ENCODE data around the gene FYCO1.

FYCO1 gene

GRCh38 chr3:45907769-45908705 is 87.6 kb downstream of the FYCO1 start:
- H3K4me3 ChIP-seq (ENCODE audit: low read depth, low read length), result no peak overlapping the region
- DNase-seq (ENCODE audit: low read depth), result peak; percentile 42

- DNase-seq (ENCODE audit: low read depth), result peak; percentile 48
Measured at GRCh38 chr3:45906681-45907407, 88.8 kb downstream of the FYCO1 start.

DNA sequence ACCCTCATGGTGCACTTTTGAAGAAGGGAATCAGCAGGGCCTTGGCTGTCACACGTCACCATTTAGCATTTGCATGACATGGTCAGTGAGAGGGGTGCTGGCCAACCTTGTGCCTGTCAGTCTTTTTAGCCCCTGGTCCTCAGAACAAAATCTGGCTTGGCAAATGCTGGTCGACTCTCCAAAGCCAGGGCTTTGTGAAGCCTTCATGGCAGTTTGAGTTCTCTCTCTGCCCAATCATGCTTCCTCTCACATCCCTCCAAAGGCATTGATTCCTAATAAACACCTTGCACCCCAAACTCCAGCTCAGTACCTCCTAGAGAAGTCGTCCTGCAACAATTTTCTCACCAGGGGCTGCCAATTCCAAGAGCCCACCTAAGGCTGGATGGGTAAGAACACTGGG is 89.9 kb downstream of the FYCO1 start:
- no peak overlapping the region for H3K4me3 ChIP-seq (ENCODE audit: low read depth, low read length)
- no peak for DNase-seq (ENCODE audit: low read depth)

More at GRCh38 chr3:45906681-45907407, 88.8 kb downstream of the FYCO1 start:
- H3K4me3 ChIP-seq (ENCODE audit: low read depth, low read length), result no peak overlapping the region

GRCh38 chr3:45904931-45905330 is 90.7 kb downstream of the FYCO1 start:
- no peak overlapping the region for H3K4me3 ChIP-seq (ENCODE audit: low read depth, low read length)
- DNase-seq (ENCODE audit: low read depth), result no peak

- H3K4me3 ChIP-seq (ENCODE audit: low read depth, low read length), result no peak overlapping the region
- peak; percentile 44 for DNase-seq (ENCODE audit: low read depth)
Measured at GRCh38 chr3:45896956-45897355, 98.7 kb downstream of the FYCO1 start.

DNA sequence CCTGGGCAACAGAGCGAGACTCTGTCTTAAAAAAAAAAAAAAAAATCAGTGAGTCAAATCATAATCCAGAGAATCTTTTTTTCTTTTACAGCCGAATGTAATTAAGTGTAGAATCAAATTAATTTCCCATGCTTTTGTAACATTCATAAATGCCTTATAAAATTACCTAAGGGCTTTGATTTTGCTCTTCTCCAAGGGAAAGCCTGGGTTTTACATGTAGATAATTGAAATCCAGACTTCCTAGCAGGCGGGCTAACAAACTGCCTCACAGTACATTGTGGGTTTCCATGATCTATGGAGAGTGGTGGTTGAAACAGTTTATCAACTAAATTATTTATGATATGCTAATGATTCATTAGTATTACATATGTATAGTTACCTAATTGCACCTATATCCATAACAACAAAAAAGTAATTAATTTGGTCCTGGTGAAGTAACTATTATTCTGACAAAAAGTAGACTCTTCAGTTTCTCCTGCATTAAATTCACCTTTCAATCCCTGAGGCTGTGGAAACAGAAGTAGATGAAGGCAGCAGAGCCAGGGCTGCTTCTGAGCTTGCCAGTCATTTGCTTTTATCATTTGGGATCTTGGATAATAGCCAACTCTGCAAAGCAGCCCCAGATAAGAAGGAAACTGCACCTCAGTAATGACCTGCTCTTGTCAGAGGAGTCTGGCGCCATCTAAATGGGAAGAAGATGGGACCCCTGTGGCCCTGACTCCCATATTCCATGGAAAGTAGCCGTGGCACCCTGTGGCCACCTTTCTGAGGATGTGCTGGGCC is 99.7 kb downstream of the FYCO1 start:
- H3K4me3 ChIP-seq (ENCODE audit: low read depth, low read length), result no peak overlapping the region
- no peak for DNase-seq (ENCODE audit: low read depth)

DNA sequence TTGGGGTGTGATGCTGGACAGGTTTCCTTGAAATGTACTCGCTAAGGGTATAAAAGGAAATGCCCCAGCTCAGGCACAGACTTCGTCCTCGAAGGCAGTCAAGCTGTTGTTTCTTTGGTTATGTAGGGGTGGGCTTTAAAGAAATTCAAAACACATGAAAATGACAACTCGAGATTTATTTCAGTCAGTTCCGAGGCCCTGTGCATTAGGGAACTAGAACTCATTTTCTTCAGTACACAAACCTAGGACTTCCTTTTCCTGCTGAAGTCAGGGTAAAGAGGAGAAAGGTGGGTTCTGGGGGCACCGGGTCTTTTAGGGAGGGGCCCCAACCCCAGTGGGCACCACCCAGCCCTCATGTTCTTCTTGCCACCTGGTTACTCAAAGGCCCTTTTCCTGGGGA is 101.6 kb downstream of the FYCO1 start:
- DNase-seq (ENCODE audit: low read depth), result no peak
- H3K4me3 ChIP-seq (ENCODE audit: low read depth, low read length), result no peak overlapping the region

GRCh38 chr3:45892161-45892560 is 103.5 kb downstream of the FYCO1 start:
- no peak for DNase-seq (ENCODE audit: low read depth)
- no peak overlapping the region for H3K4me3 ChIP-seq (ENCODE audit: low read depth, low read length)

GRCh38 chr3:45890405-45890804 is 105.2 kb downstream of the FYCO1 start:
- H3K4me3 ChIP-seq (ENCODE audit: low read depth, low read length), result no peak overlapping the region
- no peak for DNase-seq (ENCODE audit: low read depth)

DNA sequence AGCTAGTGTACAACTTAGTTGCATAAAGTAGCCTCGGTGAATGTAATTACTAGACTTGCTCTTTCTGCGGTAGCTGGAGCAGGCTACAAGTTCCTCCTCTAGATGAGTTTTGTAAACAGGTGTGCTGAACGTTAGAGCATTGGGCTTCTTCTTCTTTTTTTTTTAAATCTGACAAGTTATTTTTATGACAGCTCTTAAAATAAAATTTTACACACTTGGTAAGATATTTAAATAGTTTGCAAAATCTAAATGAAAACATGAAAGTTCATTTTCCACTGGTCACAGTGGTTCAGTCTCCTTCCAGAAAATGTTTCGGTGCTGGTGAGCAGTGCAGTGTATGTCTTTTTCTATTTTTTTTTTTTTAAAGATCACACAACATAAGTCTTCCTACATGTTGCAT is 106.3 kb downstream of the FYCO1 start:
- DNase-seq (ENCODE audit: low read depth), result no peak
- no peak overlapping the region for H3K4me3 ChIP-seq (ENCODE audit: low read depth, low read length)

- DNase-seq (ENCODE audit: low read depth), result no peak
- H3K4me3 ChIP-seq (ENCODE audit: low read depth, low read length), result no peak overlapping the region
Measured at GRCh38 chr3:45887759-45888511, 107.7 kb downstream of the FYCO1 start.

- DNase-seq (ENCODE audit: low read depth), result no peak
- no peak overlapping the region for H3K4me3 ChIP-seq (ENCODE audit: low read depth, low read length)
Measured at GRCh38 chr3:45887285-45887684, 108.3 kb downstream of the FYCO1 start.

- no peak within 1 kb of the TSS for H3K4me3 ChIP-seq (ENCODE audit: low read depth, low read length)
- DNase-seq (ENCODE audit: low read depth), result no peak
Measured at GRCh38 chr3:45885979-45886705, 109.5 kb downstream of the FYCO1 start, which contains the start of gene CCR9. Gene CCR9, plus strand, starts transcription at chr3:45886543. Its CDS starts 8,391 bp downstream, at chr3:45894934.

- DNase-seq (ENCODE audit: low read depth), result no peak
- H3K4me3 ChIP-seq (ENCODE audit: low read depth, low read length), result no peak overlapping the region
Measured at GRCh38 chr3:45884368-45885201, 111.0 kb downstream of the FYCO1 start.

DNA sequence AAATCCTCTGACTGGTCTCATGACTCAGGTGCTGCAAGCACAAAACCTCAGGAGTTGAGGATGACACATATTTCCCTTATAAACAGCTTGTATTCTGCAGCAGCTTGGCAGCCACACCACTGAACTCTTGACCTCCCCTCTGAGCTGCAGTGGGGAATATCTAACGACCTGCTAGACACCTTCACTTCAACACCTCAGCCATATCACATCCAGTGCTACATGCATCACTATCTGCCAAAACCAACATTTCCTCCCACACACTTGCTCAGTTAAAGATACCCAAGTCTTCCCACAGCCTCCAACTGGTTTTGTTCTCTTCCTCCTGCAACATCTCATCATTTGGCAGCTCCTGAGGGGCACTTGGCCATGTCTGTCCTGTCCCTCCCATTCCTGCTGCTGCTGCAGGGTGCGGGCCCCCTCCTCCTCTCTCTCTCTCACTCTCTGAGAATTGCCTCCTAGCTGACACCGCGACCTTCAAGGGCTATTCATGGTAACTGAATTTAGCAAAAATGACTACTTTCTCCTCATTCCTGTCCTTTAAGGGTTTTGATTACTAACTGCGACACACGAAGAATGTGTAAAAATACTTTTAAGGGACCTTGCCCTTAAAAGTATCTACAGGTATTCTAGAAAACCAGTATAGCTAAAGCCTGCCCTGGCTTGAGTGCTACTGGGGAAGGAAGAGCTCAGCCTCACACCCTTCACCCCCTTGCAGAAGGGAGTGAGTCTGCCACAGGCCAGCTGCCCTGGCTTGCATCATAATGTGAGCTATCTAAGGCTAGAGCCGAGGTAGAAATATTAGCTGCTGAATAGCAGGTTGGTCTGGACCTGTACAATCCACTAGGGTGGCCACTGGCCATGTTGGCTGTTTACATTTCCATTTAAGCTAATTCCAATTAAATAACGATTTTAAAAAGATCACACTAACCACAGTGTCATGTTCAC is 114.3 kb downstream of the FYCO1 start:
- no peak for DNase-seq (ENCODE audit: low read depth)

GRCh38 chr3:45880725-45881077 is 114.9 kb downstream of the FYCO1 start:
- DNase-seq (ENCODE audit: low read depth), result no peak
- no peak overlapping the region for H3K4me3 ChIP-seq (ENCODE audit: low read depth, low read length)

More for the DNA sequence above, 114.3 kb downstream of the FYCO1 start:
- no peak overlapping the region for H3K4me3 ChIP-seq (ENCODE audit: low read depth, low read length)

DNA sequence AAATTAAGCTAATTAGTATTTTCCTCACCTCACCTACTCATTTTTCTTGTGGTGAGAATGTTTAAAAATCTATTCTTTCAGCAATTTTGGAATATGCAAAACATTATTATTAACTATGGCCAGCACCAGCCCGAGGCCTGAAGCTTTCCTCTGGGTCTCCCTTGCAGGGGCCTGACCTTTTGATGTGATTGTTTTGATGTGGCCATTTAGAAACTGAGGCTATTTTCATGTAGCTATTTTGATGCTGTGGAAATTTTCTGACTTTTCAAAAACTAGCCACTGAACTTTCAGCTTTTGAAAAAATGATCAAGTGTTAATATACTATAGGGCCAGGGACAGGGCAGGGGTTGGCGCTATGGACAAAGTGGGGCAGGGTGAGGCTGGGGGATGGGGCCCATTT is 117.5 kb downstream of the FYCO1 start:
- DNase-seq (ENCODE audit: low read depth), result no peak
- no peak overlapping the region for H3K4me3 ChIP-seq (ENCODE audit: low read depth, low read length)
